Renal pelvis (tissue), 4 donors: ENCODE results near the gene BCAS4. TPM values are rescaled to one million over a fixed set of nuclear protein-coding genes. Genes with fewer than 3 reads are reported as not detected.

ENCODE experiments used
- DNase-seq: peaks from one replicate; pipeline ENCODE4 v3.0.0-alpha.2; 2013
- polyA plus RNA-seq, 3 donors: library from polyadenylated mRNA; unstranded; fragments of 120-200 nt; gene quantifications; one replicate each; pipeline ENCODE4 v1.2.1, GENCODE V29; 2013; ENCODE audit not compliant: insufficient read length in 3 of 3

Gene BCAS4
- polyA plus RNA-seq, 3 donors: 4.7 to 6.2 (median 5.5) TPM

DNA sequence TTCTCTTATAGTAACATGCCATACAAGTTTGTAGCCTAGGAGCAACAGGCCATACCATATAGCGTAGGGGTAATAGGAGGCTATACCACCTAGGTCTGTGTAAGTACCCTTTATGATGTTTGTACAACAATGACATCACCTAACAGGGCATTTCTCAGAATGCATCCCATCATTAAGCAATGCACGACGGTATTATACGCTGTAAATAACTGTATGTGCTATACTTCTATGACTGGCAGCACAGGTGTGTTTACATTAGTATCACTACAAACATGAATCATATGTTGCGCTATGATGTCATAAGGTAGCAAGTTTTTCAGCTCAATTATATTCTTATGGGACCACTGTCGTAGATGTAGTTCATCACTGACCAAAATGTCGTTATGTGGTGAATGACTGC lies 105.4 kb downstream of the BCAS4 start:
- DNase-seq: no peak

DNA sequence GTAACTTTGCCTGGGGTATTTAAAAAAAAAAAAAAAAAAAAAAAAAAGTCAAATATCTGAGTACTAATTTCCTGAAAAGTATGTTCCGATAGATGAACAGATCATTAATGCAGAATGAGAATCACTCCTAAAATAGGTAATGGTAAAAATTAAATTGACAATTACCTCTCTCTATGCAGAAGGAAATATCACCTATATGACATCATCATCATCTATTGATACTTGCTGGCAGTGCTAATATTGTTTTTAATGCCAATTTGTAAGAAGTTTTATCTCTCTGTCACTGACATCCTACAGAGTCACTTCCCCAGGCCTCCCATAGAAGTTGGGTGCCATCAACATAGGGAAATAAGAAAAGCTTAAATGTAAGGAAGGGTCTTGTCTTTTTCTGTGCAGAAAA lies 106.4 kb downstream of the BCAS4 start:
- DNase-seq: no peak

DNA sequence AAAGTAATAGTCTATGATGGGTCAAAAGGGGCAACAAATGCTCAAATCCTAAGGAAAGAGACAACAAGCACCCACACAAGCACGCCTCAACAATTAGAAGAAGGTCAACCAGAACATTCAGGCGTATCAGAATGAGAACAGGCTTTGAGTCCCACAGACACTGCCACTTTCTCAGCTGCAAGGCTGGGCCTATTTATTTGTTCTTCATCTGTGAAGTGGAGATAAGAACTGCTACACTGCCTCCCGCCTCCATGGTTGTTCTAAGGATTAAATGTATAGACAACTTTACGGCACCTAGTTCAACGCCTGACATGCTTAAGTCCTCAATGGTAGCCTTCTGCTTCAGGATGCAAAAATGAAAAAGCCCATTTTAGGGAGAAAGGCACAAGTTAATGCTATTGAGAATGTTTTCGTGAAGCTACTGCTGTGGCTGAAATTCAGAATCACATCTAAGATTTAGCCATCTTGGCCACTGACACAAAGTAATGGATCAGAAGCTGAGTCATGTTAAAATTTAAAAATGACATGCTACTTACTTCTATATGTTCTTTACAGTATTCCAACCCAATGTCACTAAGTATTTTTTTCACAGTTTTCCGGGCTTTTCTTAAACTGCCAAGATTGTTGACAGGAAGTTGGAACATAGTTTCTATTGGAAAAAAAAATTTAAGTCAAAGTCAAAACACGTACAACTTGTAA lies 108.6 kb downstream of the BCAS4 start:
- DNase-seq: no peak

DNA sequence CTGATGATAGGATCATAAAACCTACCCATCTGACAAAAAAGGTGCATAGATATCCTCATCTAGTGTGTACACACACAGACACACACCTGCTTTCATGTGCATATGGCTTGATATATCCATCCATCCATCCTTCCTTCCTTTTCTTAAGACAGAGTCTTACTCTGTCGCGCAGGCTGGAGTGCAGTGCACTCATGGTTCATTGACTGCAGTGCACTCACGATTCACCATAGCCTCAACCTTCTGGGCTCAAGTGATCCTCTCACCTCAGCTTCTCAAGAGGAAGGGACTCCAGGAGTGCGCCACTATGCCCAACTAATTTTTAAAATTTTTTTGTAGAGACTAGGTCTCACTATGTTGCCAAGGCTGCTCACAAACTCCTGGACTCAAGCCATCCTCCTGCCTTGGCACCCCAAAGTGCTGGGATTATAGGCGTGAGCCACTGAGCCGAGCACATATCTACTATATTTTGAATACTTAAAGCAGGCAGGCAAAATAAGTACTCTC lies 109.3 kb downstream of the BCAS4 start:
- no peak for DNase-seq

DNA sequence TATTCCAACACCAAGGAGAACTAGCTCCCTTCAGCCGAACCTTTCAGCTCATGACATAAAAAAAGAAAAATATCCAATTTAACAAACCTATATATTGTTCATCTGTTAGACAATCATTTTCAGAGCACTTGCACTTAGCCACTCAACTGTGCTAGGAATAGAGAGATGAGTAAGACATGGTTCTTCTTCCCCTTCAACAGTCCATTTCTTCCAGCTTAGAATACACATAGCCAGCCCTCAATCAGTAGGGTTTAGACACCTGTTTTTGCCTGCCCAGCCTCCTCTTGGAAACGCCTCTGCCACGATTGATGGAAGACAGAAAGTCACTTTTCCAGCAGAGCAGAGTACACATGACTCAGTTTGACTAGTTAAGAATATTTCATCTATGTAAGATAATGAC lies 114.6 kb downstream of the BCAS4 start:
- no peak for DNase-seq

DNA sequence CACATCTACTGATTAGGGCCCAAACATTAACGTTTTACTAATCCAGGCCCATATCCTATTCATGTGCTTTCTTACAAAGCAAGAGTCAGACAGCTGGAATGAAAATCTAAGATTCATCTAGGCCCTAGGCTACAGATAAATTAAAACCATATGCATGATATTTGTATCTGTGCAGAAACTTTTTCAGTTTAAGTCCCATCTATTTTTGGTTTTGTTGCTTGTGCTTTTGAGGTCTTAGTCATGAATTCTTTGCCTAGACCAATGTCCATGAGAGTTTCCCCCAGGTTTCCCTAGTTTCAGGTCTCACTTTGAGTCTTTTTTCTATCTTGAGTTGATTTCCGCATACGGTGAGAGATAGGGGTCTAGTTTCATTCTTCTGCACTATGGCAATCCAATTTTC lies 116.2 kb downstream of the BCAS4 start:
- DNase-seq: no peak

DNA sequence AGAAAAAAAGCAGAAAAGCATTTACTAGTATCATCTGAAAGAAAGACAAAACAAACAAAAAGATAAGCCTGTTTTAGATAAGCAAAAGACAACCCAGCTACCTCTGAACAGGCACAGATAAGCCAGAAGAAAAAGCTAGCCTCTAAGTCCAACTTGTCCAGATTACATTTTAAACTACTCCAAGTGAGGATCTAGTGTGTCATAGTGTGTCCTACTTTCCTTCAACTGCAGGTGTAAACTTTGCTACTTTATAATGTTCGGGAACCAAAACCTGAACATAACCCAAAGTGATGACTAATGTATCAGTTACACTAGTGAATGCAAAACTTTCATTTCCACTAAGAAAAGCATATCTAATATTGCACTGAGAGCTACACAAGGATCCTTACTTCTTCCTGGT lies 116.9 kb downstream of the BCAS4 start:
- no peak for DNase-seq

DNA sequence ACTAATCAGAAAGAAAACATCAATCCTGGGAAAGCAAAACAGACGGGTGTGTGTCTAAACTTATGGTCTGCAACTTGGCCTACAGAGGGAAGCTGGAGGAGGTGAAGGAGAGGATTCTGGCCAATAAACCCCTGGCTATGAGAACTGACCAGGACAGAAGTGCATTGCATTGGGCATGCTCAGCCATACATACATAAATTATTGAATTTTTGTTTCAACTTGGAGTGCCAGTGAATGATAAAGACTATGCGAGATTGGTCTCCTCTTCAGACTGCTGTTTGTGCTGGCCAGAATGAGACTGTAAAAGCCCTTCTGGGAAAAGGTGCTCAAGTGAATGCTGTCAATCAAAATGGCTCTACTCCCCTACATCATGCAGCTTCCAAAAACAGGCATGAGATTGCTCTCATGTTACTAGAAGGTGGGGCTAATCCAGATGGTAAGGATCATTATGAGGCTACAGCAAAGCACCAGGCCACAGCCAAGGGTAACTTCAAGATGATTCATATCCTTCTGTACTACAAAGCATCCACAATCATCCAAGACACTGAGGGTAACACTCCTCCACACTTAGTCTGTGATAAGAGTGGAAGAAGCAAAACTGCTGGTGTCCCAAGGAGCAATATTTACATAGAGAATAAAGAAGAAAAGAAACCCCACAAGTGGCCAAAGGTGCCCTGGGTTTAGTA lies 119.0 kb downstream of the BCAS4 start:
- no peak for DNase-seq

DNA sequence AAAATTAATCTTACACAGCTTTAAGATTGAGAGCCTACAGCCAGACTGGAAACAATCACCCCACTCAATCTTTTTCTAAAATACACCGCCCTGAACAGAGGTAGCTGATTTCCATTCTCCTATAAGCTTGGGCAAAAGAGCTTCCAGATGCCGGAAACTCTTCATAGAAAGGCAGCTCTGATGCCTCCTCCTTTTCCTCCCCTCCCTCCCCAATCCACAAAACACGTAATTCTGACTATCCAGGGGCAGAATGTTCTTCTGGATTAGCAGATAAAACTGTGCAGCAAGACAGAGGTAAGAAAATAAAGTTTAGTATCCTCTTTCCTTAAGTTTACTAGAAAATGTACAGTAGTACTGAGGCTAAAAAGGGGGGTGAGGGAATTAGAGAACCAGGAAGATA lies 120.6 kb downstream of the BCAS4 start:
- no peak for DNase-seq

DNA sequence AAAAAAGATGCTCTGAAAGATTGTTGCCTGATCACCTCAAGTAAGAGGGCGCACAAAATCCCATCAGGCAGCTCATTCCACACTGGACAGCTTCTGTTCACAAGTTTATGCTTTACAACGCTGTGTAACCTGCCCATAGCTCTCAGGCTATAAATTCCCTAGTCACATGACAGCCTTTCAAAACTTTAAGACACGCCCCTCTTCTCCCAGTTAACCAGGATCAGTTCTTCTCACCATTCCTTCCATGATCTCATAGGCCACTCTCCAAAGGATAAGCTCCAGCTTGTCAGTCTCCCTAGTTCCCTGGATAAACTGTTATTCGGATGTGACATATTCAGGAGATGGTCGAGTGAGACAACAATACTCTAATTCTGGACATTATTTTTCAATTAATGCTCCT lies 121.4 kb downstream of the BCAS4 start:
- no peak for DNase-seq

DNA sequence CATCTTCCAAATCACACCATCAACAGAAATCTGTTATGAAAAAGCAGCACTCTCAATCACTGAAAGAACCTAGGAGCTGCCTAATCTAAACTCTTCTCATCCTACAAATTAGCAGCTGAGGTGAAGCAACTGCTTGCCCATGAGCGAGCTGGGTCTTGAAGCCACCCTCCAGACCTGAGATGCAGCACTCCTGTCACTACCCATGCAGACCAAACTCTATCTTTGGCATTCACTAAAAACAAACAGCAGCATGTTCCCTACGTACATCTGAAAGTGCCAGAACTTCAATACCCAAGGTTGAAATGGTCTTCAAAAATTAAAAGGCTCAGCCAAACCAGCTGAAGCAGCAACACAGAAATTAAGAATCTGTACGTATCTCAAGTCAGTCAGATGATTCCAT lies 122.1 kb downstream of the BCAS4 start:
- DNase-seq: no peak

DNA sequence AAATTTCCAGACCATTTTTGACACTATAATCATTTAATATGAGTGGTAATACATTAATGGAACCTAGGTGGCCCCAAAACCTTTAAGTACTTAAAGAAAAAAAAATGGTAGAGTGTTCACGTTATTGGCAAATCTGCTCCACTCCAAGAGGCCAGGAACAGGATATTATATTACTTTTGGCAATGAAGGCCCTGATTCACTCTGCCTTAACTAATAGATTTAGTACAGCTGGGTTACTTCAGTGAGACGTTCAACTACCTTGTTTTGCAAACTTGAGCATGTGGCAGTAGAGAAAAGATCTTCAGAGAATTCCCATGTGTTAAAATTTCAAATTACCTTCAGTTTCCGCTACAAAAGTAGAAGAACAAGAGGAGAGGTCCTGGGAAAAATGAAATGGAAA lies 123.5 kb downstream of the BCAS4 start:
- DNase-seq: no peak

DNA sequence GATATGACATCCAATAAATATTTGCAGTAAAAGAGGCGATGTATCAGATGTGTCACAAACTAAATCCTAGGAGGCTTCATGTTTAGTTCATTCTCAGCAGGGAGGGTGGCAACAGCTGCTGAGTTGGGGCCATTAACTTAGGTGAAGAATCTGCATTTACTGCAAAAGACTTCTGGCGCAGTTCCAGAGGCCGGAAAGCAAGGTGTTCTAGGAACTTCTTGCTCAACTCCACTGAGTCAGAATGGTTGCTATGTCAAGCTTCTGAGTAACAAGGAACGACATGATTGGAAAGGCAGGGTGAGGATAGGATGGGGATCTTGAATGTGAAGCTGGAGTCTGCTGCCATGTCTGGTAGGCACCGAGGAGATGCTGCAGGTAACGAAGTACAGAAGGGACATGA lies 124.7 kb downstream of the BCAS4 start:
- no peak for DNase-seq

DNA sequence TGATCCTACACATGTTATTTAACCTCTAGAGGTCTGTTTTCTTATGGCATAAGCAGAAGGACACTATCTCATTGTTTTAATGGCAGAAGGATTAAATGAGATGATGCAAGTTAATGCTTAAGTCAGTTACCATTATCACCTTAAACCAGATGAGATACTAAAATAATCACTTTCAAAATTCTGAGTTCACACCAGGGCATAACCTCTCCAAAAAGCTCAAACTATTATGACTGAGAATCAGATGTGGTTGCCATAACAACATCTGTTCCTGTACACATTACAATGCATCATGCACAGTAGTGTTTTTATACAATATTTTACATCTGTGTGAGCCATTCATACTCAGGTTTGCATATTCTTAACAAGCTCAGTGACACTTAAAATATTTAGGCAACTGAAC lies 126.1 kb downstream of the BCAS4 start:
- DNase-seq: no peak

DNA sequence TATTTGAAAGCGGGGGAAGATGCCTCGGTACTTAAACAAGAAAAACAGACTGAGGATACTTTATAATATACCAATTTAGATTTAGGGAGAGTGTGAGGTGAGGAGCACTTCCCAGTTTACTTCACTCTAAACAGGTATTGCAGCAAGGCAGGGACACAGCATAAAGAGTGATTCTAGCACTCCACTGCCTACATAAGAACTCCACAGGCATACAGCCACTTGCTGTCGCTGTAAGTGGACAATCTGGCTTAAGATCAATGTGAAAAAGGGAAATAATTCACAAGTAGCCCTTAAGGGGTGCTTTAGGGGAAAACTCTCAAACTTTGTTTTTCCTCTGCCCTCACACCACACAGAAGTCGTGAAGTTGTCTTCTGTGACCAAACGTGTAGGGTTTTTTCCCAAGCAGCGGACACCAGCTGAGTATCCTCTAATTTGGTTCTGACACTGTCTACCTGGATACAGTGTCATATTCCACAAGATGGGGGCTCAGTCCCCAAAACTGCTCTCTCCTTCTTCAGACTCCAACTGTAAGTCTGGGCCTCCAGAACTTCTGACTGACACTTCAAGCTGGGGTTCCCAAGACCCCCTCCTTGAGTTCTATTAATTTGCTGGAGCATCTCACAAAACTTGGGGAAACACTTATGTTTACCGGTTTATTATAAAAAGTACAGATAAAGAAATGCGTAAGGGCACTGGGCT lies 127.1 kb downstream of the BCAS4 start:
- no peak for DNase-seq

DNA sequence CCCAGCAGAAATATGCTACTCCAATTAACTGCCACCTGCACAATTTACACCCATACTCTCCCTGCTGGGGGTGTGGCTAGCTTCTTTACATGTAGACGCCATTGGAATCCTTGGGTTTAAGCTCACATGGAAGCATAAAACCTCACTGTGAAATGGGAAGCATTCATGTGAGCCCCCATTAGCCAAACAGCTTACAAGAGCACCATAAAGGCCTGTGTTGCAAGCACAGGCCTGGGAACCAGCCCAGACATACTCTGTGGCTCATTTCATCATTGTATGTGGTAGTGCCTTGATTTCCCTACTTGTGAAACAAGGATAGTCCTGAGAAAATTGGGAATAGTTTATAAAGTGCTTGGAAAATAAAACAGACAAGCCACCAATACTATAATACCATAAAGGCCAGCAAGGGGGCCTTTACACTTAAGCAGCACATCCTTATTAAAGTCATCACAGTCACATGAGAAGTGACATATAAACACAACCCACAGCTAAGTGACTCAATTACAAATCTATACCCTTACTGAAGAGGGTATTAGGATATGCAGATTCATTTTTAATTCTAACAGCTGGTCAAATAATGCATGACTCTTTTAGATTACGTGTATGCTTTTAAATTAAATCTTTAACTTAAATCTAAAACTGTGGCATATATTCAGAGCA lies 129.5 kb downstream of the BCAS4 start:
- no peak for DNase-seq

DNA sequence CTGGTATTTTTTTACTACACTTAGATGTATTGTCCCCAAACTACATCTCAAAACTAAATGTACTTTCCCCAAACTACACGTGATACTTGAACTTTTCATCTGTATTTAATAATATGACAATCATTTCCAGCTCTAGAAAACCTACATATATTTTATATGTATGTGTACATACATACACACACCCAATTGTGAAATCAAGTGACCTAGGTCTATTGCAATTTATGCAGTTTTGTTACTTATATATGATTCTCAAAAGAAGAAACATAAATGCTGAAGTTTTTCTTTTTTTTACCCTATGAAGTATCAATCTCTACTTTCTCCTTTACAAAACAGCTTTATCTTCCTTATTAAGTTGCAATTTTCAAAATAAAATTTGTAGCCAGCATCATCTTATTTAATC lies 131.7 kb downstream of the BCAS4 start:
- no peak for DNase-seq

Other genes starting within 250 kb of the BCAS4 start
- gene RIPOR3, start 103.5 kb upstream of the BCAS4 start, polyA plus RNA-seq: 1 to 10 TPM; 5.5 to 8.5 (median 8.0) TPM
- gene PARD6B, start 63.5 kb upstream of the BCAS4 start, polyA plus RNA-seq: 10 to 100 TPM; 17.0 to 26.2 (median 21.1) TPM
- gene ADNP, start 136.4 kb downstream of the BCAS4 start, polyA plus RNA-seq: 100 to 1,000 TPM; 120 to 123 (median 122) TPM
- 10 to 100 TPM; 55.8 to 60.6 (median 57.0) TPM for gene DPM1, start 163.5 kb downstream of the BCAS4 start, polyA plus RNA-seq
- gene MOCS3, start 163.8 kb downstream of the BCAS4 start, polyA plus RNA-seq: 1 to 10 TPM; 4.9 to 5.2 (median 5.2) TPM
- gene KCNG1, start 228.0 kb downstream of the BCAS4 start, polyA plus RNA-seq: 1 to 10 TPM; 5.7 to 8.2 (median 7.6) TPM